Stimulated activated CD4-positive, alpha-beta T cell treated with anti-CD3 and anti-CD28 coated beads, Interleukin-12 subunit alpha, Interleukin-12 subunit beta, amount 100 ng/mL, for 48 hours (primary cell): ENCODE data around the gene VCL.
A peak's percentile ranks its signal among the peaks of the same experiment; 100 is the strongest.
"Not testable (repeated sequence)": the region's sequence is repeated elsewhere in the genome, so short reads cannot be mapped to it uniquely, and the experiment has no call there.

Experiments
- DNase-seq, 3 donors: peaks; one replicate each; pipeline ENCODE4 v3.0.0-alpha.2; 2020; ENCODE audit warnings: low read depth in 2 of 3, low spot score in 1 of 3

VCL gene

GRCh38 chr10:74035303-74035702, 37.4 kb downstream of the VCL start:
- DNase-seq, result no peak

DNA sequence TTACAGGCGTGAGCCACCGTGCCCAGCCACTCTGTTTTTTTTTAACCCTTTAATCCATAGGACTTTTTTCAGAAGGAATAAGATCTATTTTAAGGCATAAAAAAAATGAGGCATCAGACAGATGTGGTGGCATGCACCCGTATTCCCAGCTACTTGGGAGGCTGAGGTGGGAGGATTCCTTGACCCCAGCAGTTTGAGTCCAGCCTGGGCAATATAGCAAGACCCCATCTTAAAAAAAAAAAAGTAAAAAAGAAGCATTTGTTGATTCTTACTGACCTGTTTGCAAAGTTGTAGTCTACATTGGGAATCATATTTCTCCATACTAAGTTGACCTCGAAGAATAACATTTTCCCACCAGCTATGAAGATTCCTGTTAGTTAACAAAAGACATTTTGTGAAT, 38.6 kb downstream of the VCL start:
- DNase-seq, result no peak

GRCh38 chr10:74039561-74040145, 41.7 kb downstream of the VCL start:
- DNase-seq, result no peak

DNA sequence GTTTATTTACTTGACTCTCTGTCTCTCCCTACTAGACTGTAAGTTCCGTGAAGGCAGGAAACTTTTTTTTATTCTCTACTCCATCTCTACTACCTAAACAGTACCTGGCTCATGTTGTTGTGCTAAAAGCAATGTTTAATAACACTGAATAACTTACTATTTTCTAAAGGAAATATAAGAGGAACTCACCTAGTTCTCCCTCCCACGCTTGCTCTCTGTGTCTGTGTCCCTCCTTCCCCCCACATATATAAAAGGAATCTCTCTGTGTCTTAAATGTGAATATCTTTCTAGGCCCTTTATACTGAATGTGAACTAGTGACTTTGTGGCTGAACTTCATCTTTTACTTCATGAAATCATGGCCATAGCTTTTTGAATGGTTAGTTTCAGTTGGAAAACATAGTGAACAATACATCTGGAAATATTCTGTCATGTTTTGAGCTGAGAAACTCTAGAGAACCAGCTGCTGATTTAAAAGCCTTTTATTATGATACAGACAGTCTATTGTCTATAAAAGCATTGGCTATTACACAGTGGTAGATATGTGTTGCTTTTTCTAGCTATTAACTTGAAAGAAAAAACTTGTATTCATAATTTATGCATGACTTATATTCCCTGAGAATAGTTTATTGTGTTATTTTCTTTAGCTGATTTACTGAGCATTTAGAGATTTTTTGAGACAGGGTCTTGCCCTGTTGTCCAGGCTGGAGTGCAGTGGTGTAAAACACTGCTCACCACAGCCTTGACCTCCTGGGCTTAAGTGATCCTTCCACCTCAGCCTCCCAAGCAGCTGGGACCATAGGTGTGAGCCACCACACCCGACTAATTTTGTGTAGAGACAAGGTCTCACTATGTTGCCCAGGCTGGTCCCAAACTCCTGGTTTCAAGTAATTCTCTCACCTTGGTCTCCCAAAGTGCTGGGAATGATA, 42.5 kb downstream of the VCL start:
- DNase-seq, result no peak

DNA sequence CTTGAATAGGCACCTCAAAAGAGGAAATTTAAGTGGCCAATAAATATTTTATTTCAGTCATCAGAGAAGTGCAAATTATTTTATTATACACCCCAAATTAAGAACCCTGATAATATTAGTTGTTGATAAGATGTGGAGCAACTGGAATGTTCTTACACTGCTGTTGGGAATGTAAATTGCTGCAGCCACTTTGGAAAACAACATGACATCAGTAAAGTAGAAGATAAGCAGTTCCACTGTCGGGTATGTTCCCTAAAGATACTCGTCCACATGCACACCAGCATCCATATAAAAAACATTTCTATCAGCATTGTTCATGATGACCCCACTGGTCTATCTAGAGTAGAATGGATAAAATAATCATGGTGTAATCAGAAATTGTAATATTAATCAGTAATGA, 46.5 kb downstream of the VCL start:
- DNase-seq, result no peak

- no peak for DNase-seq
These were observed 49.4 kb downstream of the VCL start for GRCh38 chr10:74047304-74047703.

DNA sequence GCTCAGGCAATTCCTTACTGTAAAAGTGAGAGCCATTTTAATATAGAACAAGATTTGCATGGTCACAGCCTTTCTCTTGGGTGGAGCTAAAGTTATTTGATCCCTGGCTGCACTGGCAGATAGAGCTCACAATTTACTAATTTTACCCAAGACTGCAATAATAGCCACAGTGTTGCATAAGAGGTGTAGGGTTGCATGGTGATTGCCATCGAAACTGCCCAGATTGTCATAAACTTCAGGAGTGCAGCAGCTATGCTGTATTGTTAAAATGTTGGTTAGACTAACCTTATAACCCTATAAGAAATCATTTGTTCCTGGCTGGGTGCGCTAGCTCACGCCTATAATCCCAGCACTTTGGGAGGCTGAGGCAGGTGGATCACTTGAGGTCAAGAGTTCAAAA, 50.0 kb downstream of the VCL start:
- no peak for DNase-seq

DNA sequence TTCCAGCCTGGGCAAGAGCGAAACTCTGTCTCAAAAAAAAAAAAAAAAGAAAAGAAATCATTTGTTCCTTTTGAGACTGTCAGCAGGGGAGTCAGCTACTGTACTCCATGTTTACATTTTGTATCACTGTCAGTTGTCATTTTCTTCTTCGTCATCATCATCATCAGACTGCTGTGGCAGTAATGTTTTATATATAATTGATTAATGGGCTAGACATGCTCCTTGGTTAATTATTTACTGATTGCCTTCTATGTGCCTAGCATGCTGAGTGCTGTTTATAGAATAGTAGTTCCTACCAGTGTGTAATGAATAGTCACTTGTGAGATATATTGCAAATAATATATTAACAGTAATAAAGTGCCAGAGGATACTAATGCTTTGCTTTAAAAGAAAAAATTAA, 50.5 kb downstream of the VCL start:
- no peak for DNase-seq

DNA sequence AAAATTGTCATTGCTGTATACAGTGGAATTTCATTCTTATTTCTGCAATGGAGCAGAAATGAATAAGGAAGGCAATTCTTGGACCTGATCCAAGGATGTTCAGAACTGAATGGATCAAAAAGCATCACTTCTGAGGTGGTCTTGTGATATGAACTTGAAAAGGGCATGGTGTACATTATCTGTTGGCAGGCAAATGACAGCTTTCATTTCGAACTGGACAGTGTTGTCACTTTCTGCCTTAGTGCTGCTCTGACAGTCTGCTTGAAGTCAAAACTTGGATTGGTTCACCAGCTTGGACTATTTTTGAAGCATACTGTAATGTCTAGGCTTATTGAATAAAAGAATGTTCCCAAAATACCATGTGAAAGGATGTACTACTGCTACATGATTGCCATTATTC, 52.0 kb downstream of the VCL start:
- DNase-seq, result no peak

DNA sequence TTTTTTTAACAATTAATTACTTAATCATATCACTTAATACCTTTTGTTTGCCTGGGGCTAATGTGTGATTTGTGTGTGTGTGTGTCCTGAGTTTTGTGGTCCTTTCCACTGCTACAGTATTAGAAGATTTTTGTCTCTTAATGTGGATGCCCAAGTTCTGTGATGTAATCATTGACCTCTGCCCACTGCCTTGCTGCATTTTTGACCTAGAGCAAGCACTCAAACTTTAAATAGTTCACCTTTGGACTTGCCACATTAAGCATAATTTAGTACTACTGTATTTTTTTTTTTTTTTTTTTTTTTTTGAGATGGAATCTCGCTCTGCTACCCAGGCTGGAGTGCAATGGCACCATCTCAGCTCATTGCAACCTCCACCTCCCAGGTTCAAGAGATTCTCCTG, 52.7 kb downstream of the VCL start:
- DNase-seq, result no peak

- DNase-seq, result no peak
These were observed 53.9 kb downstream of the VCL start for GRCh38 chr10:74051736-74052342.

DNA sequence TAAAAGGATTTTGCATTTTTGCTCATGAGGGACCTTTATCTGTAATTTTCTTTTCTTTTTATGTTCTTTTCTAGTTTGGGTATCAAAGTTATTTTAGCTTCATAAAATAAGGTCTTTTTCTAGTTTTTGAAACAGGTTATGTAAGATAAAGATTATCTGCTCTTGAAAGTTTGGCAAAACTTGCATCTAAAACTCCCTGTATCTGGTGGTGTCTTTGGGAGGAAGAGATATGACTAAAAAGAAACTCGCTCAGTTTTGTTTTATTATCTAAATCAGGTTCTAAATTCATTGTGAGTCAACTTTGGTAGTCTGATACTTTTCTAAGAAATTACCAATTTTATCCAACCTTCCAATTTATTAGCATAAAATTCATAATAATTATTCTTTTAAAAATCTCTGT, 55.1 kb downstream of the VCL start:
- DNase-seq, result no peak

- DNase-seq, result no peak
These were observed 57.6 kb downstream of the VCL start for GRCh38 chr10:74055383-74056049.

GRCh38 chr10:74056050-74056818, 58.3 kb downstream of the VCL start:
- no peak for DNase-seq

GRCh38 chr10:74058071-74058470, 60.2 kb downstream of the VCL start:
- no peak for DNase-seq

- DNase-seq, result peak in 1 of 3 donors; percentile 4
These were observed 60.7 kb downstream of the VCL start for GRCh38 chr10:74058658-74059057.

- no peak for DNase-seq
These were observed 63.2 kb downstream of the VCL start for GRCh38 chr10:74061104-74061503.

DNA sequence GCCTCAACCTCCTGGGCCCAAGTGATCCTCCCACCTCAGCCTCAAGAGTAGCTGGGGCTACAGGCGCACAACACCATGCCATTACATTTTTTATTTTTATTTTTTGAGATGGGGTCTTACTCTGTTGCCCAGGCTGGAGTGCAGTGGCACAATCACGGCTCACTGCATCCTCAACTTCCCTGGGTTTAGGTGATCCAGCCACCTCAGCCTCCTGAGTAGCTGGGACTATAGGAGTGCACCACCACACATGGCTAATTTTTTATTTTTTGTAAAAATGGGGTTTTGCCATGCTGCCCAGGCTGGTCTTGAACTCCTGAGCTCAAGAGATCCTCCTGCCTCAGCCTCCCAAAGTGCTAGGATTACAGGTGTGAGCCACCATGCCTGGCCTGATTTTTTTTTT, 64.1 kb downstream of the VCL start:
- DNase-seq, result not testable (repeated sequence)

- DNase-seq, result no peak
These were observed 65.3 kb downstream of the VCL start for GRCh38 chr10:74063256-74063655.

DNA sequence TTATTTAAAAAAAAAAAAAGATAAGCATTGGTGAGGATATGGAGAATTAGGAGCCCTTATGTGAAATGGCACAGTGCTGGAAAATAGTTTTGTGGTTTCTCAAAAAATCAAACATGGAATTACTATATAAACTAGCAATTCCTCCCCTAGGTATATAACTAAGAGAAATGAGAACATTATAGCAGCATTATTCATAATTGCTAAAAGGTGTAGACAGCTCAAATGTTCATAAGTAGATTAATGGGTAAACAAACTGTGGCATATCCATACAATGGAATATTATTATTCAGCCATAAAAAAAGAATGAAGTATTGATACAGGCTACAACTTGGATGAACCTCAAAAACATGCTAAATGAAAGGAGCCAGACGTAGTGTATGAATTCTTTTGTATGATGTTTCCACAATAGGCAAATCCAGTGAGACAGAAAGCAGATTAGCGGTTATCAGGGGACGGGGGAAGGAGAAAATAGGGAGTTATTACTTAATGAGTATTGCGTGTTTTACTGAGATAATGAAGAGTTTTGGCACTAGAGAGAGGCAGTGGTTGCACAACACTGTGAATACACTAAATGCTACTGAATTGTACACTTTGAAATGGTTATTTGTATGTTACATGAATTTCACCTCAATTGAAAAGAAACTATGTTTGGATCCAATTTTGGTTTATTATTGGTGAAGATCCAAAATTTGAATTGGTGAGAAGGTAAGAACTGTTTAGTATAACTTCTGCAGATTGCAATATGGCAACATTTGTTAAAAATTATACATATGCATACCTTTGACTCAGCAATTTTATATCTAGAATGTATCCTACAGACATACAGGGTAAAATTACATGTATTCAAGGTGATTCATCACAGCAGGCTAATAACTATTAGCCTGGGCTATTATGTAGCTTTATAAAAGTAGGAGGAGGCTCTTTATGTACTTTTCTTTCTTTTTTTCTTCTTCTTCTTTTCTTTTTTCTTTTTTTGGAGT, 69.7 kb downstream of the VCL start:
- DNase-seq, result no peak
